ENCODE results near the gene TRIM65. TPM values are rescaled to one million over a fixed set of nuclear protein-coding genes. Genes with fewer than 3 reads are reported as not detected.
A peak's percentile ranks its signal among the peaks of the same experiment; 100 is the strongest.

TRIM65 gene
- total RNA-seq, 1 donor from 2014 or later: 15.4 TPM

GRCh38 chr17:75875940-75876189 is 20.9 kb downstream of the TRIM65 start:
- peaks cover 2% of the 10 kb centered on the region for H3K36me3 Mint-ChIP-seq (ENCODE audit: low read depth, unreplicated experiment)
- H3K4me3 Mint-ChIP-seq (ENCODE audit: unreplicated experiment): no peak overlapping the region
- no peak for TF ChIP-seq EZH2 (IDR thresholded peaks at IDR 0.05; ENCODE audit: insufficient read depth, low read length)
- no peak for TF ChIP-seq CTCF (IDR thresholded peaks at IDR 0.05; ENCODE audit: insufficient read depth, low read depth, low read length)
- Histone ChIP-seq H3K9ac (ENCODE audit: low read length) (no peak overlapping the region), H3K27ac (ENCODE audit: low read depth, low read length) (no peak overlapping the region), H3K4me2 (ENCODE audit: low read length) (peak overlapping the region; percentile 93), H4K20me1 (ENCODE audit: insufficient read depth, low read length) (peaks cover 4% of the 10 kb centered on the region), H3K4me3 (ENCODE audit: insufficient read depth, low read depth, low read length) (no peak overlapping the region), H3K9me3 (ENCODE audit: insufficient read depth, low read depth, low read length) (no peaks in the 10 kb centered on the region), H3K27me3 (ENCODE audit: insufficient read depth, low read length) (no peaks in the 10 kb centered on the region), H3K79me2 (ENCODE audit: insufficient read depth, low read length) (no peaks in the 10 kb centered on the region), H2AFZ (ENCODE audit: low read depth, low read length) (peak overlapping the region; percentile 25), H3K36me3 (ENCODE audit: insufficient read depth, low read length) (no peaks in the 10 kb centered on the region), H3K4me1 (ENCODE audit: insufficient read depth, low read length) (peaks cover 37% of the 10 kb centered on the region)
- no peak overlapping the region for H3K27ac Mint-ChIP-seq (ENCODE audit: unreplicated experiment)
- FAIRE-seq (no peak), DNase-seq (ENCODE audit: low read depth) (no peak)
- H3K9me3 Mint-ChIP-seq (ENCODE audit: unreplicated experiment): no peaks in the 10 kb centered on the region
- peaks cover 7% of the 10 kb centered on the region for H3K27me3 Mint-ChIP-seq (ENCODE audit: low read depth, unreplicated experiment)
- H3K4me1 Mint-ChIP-seq (ENCODE audit: low read depth, unreplicated experiment): peaks cover 13% of the 10 kb centered on the region

- Histone ChIP-seq H3K9ac (ENCODE audit: low read length) (no peak overlapping the region), H3K4me3 (ENCODE audit: insufficient read depth, low read depth, low read length) (no peak overlapping the region), H4K20me1 (ENCODE audit: insufficient read depth, low read length) (peaks cover 4% of the 10 kb centered on the region), H3K36me3 (ENCODE audit: insufficient read depth, low read length) (no peaks in the 10 kb centered on the region), H3K27ac (ENCODE audit: low read depth, low read length) (no peak overlapping the region), H2AFZ (ENCODE audit: low read depth, low read length) (peak overlapping the region; percentile 25), H3K4me2 (ENCODE audit: low read length) (no peak overlapping the region), H3K27me3 (ENCODE audit: insufficient read depth, low read length) (no peaks in the 10 kb centered on the region), H3K9me3 (ENCODE audit: insufficient read depth, low read depth, low read length) (no peaks in the 10 kb centered on the region), H3K4me1 (ENCODE audit: insufficient read depth, low read length) (peaks cover 37% of the 10 kb centered on the region), H3K79me2 (ENCODE audit: insufficient read depth, low read length) (no peaks in the 10 kb centered on the region)
- FAIRE-seq (no peak), DNase-seq (ENCODE audit: low read depth) (no peak)
- peaks cover 3% of the 10 kb centered on the region for H3K27me3 Mint-ChIP-seq (ENCODE audit: low read depth, unreplicated experiment)
- H3K36me3 Mint-ChIP-seq (ENCODE audit: low read depth, unreplicated experiment): peaks cover 2% of the 10 kb centered on the region
- H3K4me1 Mint-ChIP-seq (ENCODE audit: low read depth, unreplicated experiment): peaks cover 13% of the 10 kb centered on the region
- no peak for TF ChIP-seq CTCF (IDR thresholded peaks at IDR 0.05; ENCODE audit: insufficient read depth, low read depth, low read length)
- TF ChIP-seq EZH2 (IDR thresholded peaks at IDR 0.05; ENCODE audit: insufficient read depth, low read length): no peak
- H3K9me3 Mint-ChIP-seq (ENCODE audit: unreplicated experiment): no peaks in the 10 kb centered on the region
- H3K27ac Mint-ChIP-seq (ENCODE audit: unreplicated experiment): no peak overlapping the region
- H3K4me3 Mint-ChIP-seq (ENCODE audit: unreplicated experiment): no peak overlapping the region
These were observed 21.4 kb downstream of the TRIM65 start for GRCh38 chr17:75875182-75875939.

All from astrocyte (in vitro differentiated cells and primary cell).